ENCODE measurements around the gene SUSD1.

SUSD1 gene

DNA sequence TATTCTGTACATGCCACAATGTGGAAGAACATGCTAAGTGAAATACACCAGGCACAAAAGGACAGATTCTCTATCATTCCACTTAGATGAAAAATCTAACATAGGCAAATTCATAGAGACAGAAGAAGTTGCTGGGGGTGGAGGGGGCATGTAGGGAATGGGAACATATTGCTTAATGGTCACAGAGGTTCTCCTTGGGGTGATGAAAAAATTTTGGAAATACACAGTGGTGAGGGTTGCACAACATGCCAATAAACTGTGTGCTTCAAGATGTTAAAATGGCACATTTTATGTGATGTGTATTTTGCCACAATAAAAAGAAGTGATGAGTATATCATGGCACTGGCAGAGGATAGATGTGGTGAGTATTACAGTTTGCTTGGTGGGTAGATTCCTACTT lies 111.9 kb downstream of the SUSD1 start:
- no peak for DNase-seq

- DNase-seq, result peak; percentile 24
Measured at GRCh38 chr9:112061152-112061740, 113.9 kb downstream of the SUSD1 start.

- DNase-seq, result no peak
Measured at GRCh38 chr9:112059966-112060320, 115.2 kb downstream of the SUSD1 start.

DNA sequence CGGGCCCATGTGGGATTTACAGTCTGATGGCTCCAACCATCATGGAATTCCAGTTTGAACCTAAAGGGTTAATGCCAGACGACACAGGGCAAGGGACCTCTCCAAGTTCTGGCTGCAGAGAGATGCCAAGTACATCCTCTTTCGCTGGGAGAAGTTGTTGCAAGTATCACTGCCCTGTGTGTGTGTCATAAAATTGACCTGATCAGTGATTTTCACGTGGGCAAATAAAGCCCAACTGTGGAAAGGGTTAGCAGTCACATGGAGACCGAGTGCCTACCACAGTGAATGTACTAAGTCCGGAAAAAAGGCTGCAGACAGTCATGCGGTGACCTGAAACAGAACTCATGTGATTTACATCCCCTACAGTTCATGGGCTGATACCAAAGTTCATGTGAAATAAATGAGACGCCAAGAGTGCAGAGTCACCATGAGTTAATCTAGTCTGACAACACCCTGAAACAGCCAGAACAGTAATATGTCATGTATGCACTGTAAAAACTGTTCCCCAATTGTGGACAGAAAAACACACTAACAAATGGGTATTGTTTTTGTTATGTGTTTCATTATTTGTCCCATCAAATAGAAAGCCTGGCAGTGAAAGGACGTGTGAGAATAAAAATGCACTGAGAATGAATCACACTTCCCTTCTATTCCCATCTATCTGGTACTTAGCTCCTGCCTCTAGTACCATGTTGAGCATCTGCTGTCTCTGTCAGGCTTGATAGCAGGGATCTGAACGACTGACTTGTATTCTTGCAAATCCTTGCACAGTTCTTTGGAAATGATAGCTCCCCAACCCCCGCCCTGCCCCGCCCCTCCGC lies 115.7 kb downstream of the SUSD1 start:
- no peak for DNase-seq

DNA sequence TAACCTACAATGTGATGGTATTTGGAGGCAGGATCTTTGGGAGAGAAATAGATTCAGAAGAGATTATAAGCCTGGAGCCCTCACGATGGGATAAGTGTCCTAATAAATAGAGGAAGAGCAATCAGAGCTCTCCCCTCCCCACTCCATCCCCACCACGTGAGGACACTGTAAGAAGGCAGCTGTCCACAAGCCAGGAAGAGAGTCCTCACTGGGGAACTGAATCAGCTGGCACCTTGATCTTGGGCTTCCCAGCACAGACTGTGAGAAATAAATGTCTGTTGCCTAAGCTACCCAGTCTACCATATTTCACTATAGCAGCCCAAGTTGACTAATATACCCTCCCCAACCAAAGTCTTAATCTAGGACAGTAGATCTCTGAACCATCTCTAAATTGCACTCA lies 118.1 kb downstream of the SUSD1 start:
- no peak for DNase-seq

DNA sequence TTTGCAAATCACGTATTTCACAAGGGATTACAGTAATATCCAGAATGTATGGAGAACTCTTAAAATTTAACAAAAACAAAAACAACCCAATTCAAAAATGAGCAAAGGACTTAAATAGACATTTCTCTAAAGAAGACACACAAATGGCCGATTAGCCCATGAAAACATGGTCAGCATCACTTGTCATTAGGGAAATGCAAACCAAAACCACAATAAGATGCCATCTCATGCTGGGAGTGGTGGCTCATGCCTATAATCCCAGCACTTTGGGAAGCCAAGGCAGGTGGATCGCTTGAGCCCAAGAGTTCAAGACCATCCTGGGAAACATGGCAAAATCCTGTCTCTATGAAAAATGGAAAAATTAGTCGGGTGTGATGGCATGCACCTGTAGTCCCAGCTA lies 120.2 kb downstream of the SUSD1 start:
- no peak for DNase-seq

GRCh38 chr9:112051812-112052211 lies 123.3 kb downstream of the SUSD1 start:
- DNase-seq, result no peak

GRCh38 chr9:112050544-112051475 lies 124.3 kb downstream of the SUSD1 start:
- DNase-seq, result no peak

DNA sequence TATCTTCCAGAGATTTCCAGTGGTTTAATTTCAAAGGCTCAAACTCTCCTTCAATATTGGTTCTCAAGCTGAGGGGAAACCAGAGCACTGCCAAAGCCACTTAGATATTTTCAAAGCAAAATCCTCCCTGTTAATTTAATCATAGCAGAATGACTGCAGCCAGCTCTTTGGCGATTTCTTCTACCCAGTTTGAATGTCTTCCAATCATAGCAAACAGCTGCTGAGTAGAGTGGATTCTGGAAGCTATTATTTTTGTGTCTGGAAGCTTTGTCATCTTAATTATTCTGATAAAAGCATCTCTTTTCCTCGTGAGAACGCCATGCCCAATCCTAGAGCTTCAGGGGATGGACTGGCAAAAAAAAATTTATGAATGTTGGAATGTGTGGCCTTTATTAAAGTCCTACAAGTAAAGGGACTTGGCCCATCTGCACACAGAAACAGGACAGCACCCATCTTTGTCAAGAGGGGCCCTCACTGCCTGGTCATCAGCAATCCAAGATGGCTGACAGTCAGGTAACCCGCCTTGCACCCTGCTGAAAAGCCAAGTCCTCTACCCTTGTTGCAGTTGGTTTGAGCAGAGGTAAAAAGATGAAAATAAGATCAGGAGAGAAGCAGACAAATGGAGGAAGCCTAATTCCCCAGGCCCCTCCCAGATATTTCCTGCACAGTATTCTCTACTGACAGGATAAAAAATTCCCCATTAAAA lies 125.1 kb downstream of the SUSD1 start:
- no peak for DNase-seq

DNA sequence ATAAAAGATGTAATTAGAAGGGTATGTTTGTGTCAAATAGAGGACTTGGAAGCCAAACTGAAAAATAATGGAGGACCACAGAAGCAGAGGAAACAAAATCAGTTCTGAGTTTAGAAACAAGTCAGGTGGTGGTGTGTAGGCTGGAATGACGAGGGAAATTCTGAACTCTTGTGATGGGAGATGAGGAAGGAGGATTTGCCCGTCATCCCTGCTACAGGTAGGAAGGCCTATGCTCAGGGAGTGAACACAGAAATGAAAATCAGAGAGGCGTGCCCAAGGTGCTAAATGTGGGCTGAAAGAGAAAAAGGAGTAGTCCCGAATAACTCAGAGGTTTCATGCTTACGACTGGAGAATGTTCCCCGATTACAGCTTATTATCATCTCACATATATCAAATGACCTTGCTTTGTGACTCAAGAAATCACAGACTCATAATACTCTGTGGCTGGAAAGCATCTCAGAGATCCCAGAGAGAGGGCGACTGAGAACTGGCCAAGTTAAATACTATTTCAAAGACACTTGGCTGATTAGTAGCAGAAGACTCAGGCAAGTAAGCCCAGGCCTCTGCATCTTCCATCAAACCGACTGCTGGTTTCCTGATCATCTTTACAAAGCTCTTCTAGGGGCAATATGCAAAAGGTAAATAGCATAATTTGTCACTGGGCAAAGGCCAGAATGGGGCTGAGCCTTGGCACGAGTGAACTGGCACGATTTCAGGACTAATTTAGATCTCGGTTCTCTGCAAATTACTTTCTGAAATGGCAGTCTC lies 126.0 kb downstream of the SUSD1 start:
- no peak for DNase-seq

GRCh38 chr9:112047538-112048066 lies 127.5 kb downstream of the SUSD1 start:
- DNase-seq, result no peak

DNA sequence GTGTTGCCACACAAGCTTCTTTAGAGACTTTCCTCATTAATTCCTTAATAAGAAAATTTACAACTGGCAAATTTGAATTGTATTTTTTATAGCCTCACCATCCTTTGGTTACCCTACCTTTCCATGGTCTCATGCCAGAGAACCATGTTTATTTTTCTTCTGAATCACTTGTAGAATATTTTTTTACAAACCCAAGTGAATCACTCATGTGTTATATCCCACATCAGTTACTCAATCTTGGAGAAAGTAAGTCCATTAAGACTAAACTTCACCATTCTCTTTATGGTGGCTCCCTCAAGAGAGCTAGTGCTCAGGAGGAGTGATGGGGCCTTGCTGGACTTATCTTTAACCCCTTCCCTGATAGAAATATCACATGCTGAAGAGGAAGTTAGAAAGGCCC lies 128.9 kb downstream of the SUSD1 start:
- DNase-seq, result no peak

DNA sequence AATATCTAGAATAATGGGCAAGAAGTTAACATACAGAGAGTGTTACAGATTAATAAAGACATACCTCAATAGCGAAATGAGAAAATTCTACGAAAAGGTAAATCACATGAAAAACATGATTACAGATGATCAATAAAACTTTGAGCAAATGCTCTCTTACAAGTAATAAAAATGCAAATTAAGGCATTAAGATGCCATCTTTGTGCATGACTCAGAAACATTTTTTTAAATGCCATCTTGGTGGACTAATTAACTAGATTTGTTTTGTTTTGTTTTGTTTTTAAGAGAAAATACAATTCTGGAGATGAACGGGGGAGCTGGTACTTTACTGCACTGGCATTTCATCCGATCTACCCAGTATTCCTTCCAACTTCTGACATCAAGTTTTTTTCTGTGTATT lies 130.2 kb downstream of the SUSD1 start:
- no peak for DNase-seq

GRCh38 chr9:112044186-112044585 lies 130.9 kb downstream of the SUSD1 start:
- DNase-seq, result no peak

- DNase-seq, result no peak
Measured at GRCh38 chr9:112043423-112043822, 131.7 kb downstream of the SUSD1 start.

GRCh38 chr9:112042769-112043168 lies 132.3 kb downstream of the SUSD1 start:
- DNase-seq, result no peak

- DNase-seq, result no peak
Measured at GRCh38 chr9:112042244-112042638, 132.9 kb downstream of the SUSD1 start.

- DNase-seq, result no peak
Measured at GRCh38 chr9:112041536-112042243, 133.4 kb downstream of the SUSD1 start.

- no peak for DNase-seq
Measured at GRCh38 chr9:112041199-112041535, 133.9 kb downstream of the SUSD1 start.

GRCh38 chr9:112038017-112038408 lies 137.1 kb downstream of the SUSD1 start:
- no peak for DNase-seq

DNA sequence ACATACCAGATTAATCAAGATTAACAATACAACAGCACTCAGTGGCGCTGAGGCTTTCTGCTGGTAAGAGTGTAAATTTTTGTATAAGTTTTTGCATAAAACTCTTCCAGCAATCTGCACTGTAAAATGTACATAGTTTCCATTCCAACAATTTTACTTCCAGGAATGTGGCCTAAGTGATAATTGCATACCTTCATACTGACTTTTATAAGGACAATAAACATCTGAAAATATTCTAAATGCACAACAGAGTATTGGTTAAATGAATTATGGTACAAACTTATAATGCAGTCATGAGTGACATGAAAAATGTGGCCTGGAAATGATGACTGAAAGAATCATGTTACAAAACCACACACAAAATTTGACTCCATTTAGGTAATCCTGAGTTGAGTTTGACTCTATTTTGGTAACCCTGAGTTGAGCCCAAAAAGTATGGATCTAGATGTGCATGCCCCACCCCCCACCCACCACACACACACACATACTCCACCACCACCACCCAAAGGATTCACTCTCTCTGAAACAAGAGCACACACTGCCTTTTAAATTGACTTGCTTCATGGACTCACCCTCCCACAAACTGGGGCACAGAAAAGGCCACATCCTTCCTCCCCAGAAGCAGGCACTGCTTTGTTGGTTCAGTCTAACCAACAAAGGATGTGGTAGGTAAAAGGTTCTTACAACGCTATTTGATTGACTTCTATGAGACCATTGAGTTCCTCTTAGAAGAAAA lies 137.6 kb downstream of the SUSD1 start:
- no peak for DNase-seq

Measured in NCI-H510A treated with DMSO at 0.1 percent for 48 hours (cell line).